Erythroblast (primary cell): ENCODE data around the gene ANXA2R.
A peak's percentile ranks its signal among the peaks of the same experiment; 100 is the strongest.
"Not testable (repeated sequence)": the region's sequence is repeated elsewhere in the genome, so short reads cannot be mapped to it uniquely, and the experiment has no call there.

Experiments used
- DNase-seq, 2 experiments: peaks; one replicate each; lab custom pipeline; 2025; lab: John Stamatoyannopoulos, UW
- GATA1 ChIP-seq: IDR thresholded peaks from 2 replicates; pipeline ENCODE4 v1.6.1; 2011; ENCODE audit warnings: low read depth, mild to moderate bottlenecking, control low read depth, low read length, moderate library complexity
- POLR2A ChIP-seq: IDR thresholded peaks from 2 replicates; pipeline ENCODE4 v1.6.1; 2011; ENCODE audit warnings: mild to moderate bottlenecking, low read length

ANXA2R gene

GRCh38 chr5:43034591-43034968, 5.5 kb downstream of the ANXA2R start:
- DNase-seq: no peak
- no peak for TF ChIP-seq POLR2A
- TF ChIP-seq GATA1: no peak

DNA sequence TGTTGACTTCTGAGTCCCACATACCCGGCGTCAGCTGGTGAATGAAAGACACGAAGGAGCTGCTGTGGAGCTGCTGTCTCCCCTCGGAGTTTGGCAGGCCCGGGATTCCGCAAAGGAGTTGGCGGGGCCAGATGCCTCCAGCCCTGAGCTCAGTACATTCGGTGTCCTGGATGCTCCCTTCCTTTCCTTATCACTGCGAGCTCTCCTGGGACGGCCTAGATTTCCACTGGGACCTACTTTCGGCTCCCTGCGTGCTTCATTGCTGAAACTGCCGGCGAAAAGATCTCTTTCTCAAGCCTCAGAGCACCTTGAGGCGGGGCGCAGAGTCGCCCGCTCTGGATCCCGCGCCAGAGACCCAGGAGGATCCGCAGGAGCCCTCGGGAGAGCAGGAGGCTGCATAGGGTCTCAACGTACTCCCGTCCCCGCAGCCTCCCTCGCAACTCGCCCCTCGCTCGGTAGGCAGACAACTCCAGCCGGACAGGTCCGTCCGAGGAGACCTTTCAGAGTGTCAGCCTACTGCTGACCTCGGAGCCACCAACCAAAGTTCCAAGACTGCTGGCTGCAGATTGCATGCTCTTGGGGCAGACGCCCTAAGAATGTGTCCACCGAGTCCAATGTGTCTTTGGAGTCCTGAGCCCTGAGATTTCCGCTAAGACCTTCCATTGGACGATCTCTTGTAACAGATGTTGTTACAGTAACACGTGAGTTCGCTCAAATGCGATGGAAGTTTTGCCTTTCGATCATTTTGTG, 6.1 kb downstream of the ANXA2R start:
- DNase-seq: no peak

DNA sequence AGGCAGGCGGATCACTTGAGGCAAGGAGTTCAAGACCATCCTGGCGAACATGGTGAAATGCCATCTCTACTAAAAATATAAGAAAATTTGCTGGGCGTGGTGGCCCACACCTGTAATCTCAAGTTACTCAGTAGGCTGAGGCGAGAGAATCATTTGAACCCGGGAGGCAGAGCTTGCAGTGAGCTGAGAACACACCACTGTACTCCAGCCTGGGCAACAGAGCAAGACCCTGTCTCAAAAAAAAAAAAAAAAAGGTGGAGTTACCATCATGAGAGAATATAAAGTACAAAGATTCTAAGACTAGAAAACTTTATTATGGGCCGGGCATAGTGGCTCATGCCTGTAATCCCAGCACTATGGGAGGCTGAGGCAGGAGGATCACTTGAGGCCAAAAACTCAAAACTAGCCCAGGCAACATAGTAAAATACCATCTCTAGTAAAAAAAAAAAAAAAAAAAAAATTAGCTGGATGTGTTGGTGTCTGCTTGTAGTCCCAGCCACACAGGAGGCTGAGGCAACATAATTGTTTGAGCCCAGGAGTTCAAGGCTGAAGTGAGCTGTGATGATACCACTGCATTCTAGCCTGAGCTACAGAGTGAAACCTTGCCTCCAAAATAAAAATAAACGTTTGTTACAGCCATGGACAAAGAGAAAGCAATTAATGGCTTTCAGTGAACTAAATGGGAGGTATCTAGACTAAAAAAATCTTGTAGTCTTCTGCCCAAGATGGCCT, 12.9 kb downstream of the ANXA2R start:
- DNase-seq: no peak
- no peak for TF ChIP-seq POLR2A
- TF ChIP-seq GATA1: no peak

More for the DNA sequence above, 6.1 kb downstream of the ANXA2R start:
- TF ChIP-seq POLR2A (no peak), GATA1 (no peak)

DNA sequence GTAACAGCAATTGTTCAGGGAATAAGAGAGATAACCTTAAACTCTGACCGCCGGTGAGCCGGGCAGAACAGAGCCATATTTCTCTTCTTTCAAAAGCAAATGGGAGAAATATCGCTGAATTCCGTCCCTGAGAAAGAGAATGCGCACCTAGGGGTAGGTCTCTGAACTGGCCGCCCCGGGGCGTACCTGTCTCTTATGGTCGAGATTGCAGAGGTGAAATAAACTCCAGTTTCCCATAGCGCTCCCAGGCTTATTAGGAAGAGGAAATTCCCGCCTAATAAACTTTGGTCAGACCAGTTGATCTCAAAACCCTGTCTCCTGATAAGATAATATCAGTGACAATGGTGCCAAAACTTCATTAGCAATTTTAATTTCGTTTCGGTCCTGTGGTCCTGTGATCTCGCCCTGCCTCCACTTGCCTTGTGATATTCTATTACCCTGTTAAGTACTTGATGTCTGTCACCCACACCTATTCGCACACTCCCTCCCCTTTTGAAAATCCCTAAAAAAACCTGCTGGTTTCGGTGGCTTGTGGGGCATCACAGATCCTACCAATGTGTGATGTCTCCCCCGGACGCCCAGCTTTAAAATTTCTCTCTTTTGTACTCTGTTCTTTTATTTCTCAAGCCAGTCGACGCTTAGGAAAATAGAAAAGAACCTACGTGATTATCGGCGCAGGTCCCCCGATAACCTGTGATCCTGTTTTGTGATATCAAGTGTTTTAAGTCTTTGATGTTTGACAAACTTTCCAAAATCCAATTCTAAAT, 14.8 kb downstream of the ANXA2R start:
- not testable (repeated sequence) for DNase-seq

GRCh38 chr5:43024217-43024616, 15.9 kb downstream of the ANXA2R start:
- TF ChIP-seq POLR2A: no peak
- TF ChIP-seq GATA1: no peak
- DNase-seq: no peak

DNA sequence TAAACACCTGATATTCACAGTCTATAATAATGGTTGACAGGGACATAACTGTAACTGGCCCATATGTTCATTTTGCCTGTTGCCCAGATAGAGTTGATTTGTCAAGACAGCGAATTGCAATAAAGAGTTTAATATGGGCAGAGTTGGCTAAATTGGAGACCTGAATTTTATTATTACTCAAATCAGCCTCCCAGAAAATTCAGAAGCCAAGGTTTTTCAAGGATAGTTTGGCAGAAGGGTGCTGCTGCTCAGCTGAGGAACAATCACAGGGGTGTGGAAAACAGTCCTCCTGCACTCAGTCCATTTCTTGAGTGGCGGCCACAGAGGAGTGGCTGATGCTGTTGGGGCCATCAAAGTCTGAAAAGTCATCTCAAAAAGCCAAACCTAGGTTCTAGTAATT, 19.0 kb downstream of the ANXA2R start:
- TF ChIP-seq GATA1 (no peak), POLR2A (no peak)
- no peak for DNase-seq

DNA sequence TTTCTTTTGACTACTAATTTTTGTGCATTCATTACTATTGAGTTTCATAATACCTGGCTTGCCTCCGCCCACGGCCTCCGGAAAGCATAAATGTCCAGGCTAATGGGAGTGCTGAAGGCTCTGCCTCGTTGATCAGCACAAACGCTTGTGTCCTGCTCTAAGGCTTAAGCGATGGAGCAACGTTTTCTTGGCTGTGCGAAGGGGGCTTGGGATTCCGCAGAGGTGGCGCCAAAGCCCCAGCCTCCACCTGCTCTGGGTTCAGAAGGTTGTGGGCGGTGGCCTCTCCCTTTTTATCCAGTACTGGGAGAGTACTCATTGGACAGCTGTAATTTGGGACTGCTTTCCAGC, 19.7 kb downstream of the ANXA2R start:
- TF ChIP-seq POLR2A (no peak), GATA1 (no peak)
- peak; percentile 75 to 86 for DNase-seq

- TF ChIP-seq GATA1 (no peak), POLR2A (peak; percentile 64)
- DNase-seq: peak; percentile 92 to 94
Observed at GRCh38 chr5:43019614-43020398, 20.3 kb downstream of the ANXA2R start.

DNA sequence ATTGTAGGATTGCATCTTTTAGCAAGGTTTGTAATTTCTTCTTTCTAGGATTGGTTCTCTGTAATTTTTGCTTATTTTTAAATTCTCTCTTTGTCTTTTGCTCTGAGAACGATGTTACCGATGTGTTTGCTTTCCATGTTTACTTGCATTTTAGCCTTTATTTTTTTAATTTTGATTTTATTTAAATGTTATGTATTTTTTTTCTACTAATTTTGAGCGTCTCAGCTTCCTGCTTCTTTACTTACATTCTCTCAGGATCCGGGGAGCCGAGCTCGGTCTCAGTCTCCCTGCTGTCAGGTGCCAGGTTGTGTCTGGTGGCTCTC, 20.9 kb downstream of the ANXA2R start:
- TF ChIP-seq POLR2A: no peak
- no peak for TF ChIP-seq GATA1

DNA sequence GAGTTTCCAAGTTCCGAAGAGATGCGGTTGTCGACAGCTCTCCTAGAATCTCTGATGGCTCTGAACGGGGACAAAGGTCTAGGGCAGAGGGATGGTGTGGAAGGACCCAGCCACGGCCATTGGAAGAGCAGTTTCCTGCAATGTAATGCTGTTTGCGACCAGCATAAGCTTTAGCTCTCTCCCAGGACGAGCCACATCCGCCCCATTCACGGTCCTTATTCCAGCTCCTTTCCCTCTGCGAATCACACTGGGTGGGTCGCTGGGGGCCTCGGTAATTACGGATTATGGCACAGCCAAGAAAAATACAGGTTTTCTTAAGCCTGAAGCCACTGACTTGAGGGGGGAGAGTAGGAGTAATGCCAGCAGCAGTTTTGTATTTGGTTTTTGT, 22.7 kb downstream of the ANXA2R start:
- TF ChIP-seq GATA1: no peak
- TF ChIP-seq POLR2A: no peak
- DNase-seq: peak; percentile 62 to 79

More for the DNA sequence above, 20.9 kb downstream of the ANXA2R start:
- DNase-seq: no peak

DNA sequence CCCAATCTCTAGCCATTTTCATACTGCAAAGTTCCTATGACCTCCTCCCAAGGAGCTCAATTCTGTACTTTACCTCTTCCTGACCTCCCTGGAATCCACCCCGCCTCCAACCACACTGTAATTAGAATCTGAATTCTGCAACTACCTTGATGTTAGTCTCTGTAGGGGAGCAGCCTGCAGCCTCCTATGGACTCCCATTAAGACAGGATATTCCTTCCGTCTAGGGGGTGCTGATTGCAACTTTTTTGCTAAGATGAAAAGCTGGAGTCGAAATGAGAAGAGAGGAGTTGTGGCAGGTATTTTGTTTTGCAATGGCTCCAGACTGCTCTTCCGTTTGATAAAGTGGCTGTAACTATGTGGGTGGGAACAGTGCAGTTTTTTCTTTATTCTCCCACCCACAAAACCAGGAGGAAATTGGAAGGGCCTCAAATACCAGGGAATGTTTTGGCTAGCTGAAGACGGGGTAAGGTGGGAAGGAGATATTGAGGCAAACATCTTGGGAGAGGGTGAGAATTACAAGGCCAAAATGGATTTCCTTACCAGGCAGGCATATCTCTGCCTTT, 23.8 kb downstream of the ANXA2R start:
- no peak for DNase-seq
- TF ChIP-seq POLR2A (no peak), GATA1 (no peak)

DNA sequence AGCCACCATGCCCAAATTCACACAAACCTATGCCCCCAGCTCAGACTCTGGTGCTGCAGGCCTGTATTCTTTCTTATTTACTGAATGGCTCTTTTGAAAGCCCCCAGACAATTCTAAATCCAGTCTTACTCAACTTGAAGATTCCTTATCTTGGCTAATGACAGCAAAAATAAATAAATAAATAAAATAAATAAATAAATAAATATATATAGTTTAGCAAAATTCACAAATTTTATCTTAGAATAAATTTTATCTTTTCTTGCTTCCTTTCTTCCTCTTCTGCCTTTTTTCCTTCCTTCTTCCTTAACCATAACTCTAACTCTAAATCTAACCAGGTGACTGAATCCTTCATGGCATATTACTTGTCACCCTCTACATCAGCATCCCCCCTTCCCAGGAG, 25.6 kb downstream of the ANXA2R start:
- TF ChIP-seq GATA1 (no peak), POLR2A (no peak)
- DNase-seq: no peak

- DNase-seq: no peak
- no peak for TF ChIP-seq POLR2A
- TF ChIP-seq GATA1: no peak
Observed at GRCh38 chr5:43010935-43011315, 29.2 kb downstream of the ANXA2R start.
